NOMO-1 (cell line): Measurements from ENCODE around the gene RFX2.

Source experiments
- DNase-seq, 2 experiments: peaks; one replicate each; lab custom pipeline; 2025; ENCODE audit not compliant: unreplicated experiment in 2 of 2; lab: John Stamatoyannopoulos, UW

Gene RFX2

GRCh38 chr19:5959260-5960004, 150.9 kb downstream of the RFX2 start:
- DNase-seq: no peak

DNA sequence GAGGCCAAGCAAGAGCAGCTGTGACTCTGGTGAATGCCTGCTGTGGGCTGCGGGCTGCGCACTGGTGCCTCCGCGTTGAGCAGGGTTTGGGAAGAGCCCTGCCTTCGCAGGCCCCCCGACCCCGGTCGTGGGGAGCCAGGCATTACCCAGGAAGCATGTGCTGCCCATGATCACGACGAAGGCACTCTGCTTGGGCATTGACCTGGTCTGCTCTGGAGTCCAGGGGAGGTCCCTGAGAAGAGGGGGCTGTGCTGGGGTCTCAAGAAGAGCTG, 151.5 kb downstream of the RFX2 start:
- DNase-seq: no peak

DNA sequence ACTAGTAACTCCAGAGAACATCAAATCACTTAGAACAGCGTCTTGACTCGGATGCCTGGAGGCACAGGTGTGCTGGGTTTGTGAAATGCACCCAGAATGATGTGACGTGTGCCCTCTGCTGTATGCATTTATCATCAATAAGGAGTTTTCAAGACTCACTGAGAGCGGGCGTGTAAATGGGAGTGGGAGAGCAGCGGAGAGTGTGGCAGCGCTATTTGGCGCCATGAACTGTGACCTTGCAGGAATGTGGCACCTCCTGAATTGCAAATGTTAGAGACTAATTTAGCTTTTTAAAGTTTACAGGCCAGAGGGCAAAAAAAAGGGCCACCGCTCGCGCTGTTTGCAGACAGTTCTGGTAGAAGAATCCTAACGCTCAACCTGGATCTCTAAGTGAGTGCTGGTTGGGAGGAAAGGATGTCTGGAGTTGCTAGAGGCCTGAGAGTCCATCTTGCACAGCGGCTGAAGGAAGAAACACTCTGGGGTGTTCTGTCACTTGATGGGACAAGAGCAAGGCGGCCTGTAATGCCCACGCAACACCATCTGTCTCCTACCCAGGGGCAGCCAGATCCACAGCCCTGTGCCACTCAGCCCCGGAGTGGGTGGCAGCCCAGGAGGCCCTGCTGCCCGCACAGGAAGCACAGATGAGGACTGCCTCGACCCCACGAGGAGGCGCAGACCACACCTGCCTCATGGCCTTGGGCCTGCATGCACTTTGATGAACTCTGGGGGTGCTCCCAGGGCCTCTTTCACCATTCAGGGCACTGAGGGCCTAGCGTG, 152.0 kb downstream of the RFX2 start:
- no peak for DNase-seq

- no peak for DNase-seq
These were observed 153.1 kb downstream of the RFX2 start for GRCh38 chr19:5957170-5957569.

DNA sequence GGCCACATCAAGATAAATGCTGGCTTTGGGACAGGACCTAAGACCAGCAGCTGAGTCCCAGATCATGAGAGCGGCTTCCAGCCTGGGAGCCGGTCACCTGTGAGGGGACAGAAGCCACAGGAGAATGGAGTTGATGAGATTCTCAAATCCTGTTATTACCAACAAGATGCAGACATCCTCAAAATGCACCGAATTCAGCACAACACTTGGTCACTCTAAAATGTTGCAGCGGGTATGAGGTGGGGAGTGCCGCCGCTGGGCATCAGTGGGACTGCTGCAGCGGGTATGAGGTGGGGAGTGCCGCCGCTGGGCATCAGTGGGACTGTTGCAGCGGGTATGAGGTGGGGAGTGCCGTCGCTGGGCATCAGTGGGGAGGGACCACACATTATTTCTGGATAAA, 153.6 kb downstream of the RFX2 start:
- no peak for DNase-seq

- DNase-seq: no peak
These were observed 154.0 kb downstream of the RFX2 start for GRCh38 chr19:5956323-5956722.

GRCh38 chr19:5955636-5955935, 154.7 kb downstream of the RFX2 start:
- no peak for DNase-seq

DNA sequence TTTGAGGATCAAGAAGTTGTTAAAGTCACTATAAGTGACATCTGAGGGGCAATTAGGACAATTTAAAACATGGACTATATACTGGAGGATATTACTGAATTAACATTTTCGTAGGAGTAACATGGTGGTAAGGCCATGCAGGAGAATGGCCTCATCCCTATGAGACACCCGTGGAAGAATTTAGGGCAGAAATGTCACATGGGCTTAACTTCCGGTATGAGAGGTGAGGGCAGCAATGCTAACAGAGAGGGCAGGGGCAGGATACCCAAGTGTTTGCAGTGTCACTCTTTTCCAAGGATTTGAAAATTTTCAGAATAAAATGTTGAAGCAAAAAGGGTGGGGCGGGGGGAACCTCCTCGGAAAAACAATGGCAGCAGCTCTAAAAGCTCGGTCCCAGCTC, 156.0 kb downstream of the RFX2 start:
- no peak for DNase-seq

DNA sequence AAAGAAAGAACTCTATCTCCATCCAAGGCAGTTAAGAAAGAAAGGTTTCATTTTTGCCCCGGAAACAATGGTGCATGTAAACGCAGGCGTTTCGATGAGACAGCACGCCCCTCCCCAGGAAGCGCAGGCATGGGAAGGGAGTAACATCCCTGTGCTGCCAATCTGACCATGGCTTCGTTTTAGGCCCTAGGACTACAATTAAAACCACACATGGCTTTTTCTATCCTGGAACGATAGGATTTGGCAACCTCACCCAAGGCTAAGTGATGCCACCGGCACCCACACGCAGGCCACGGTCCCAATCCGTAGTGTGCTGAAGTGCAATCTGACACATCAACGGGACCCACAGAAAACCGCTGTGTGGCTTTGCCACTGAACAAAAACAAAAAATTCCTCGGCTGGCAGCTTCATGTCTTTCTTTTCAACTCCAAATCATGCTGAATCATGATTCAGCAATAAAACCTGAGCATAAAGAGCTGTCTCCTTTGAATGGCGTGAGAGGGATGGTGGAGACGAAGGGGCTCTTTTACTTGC, 156.6 kb downstream of the RFX2 start:
- DNase-seq: no peak

GRCh38 chr19:5953030-5953589, 157.2 kb downstream of the RFX2 start:
- DNase-seq: peak in 1 of 2 experiments; percentile 2

- DNase-seq: no peak
These were observed 157.9 kb downstream of the RFX2 start for GRCh38 chr19:5952193-5953029.

DNA sequence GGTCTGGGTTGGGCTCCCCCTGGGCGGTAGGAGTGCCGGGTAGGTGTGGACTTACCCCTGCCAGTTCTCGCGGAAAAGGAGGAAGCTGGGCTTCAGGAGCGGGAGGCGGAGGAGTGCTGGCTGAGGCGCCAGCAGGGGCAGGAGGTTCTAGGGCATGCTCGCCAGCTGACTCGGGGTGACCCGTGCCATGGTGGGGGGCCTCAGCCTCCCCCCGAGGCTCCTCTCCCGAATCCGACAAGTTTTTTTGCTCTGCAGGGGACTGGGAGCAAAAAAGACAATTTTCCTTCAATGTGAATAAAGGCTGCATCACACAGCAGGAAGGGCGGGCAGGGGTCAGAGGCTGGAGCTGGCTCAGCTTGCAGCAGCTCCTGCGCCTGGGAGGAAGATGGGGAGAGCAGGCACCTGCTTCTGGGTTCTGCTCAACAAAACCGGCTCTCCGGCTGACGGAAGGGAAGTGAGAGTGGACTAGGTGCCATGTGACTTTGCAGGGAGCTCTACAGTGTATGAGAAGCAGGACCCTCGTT, 158.9 kb downstream of the RFX2 start:
- DNase-seq: peak; percentile 15 to 45

DNA sequence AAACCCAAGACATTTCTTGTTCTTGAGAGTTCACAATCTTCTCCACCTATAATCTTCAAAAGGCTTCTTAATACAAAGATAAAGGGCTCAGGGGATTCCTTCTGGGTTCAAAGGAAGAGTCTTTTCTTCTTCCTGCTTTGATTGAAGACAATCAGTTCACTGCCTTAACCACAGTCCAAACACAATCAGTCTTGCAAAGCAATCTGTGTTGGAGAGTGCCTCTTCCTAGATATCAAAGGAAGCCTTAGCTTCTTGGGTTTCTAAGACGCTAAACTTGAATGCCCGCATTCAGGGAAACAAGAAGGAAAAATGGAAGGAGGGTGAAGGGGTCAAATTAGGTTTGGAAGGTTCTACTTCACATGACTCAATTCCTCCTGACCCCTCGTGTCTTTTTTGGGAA, 159.6 kb downstream of the RFX2 start:
- DNase-seq: no peak

DNA sequence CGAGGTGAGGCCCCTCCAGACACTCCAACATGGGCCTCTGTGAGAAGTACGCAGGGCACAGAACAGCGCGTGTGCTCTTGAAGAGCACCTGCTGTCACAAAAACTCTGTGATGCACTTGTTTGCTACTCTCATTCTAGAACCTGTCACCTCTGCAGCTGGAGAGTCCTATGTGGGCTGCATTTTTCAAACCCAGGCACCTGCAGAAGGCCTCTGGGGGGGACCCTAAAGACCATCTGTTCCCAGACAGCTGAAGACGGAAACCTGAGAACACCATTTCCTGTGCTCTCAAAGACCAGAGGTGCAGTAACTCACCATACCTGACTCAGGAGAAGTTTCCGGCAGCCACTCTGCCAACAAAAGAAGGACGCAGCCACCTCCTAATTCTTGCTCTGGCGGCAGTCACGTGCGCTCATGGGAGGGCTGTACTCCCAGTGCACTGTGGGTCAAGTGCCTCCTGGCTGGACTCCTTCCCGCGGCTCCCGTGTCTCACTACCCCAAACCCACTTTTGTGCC, 160.5 kb downstream of the RFX2 start:
- no peak for DNase-seq

GRCh38 chr19:5948752-5949564, 161.3 kb downstream of the RFX2 start:
- no peak for DNase-seq

- no peak for DNase-seq
These were observed 162.9 kb downstream of the RFX2 start for GRCh38 chr19:5947435-5947834.

DNA sequence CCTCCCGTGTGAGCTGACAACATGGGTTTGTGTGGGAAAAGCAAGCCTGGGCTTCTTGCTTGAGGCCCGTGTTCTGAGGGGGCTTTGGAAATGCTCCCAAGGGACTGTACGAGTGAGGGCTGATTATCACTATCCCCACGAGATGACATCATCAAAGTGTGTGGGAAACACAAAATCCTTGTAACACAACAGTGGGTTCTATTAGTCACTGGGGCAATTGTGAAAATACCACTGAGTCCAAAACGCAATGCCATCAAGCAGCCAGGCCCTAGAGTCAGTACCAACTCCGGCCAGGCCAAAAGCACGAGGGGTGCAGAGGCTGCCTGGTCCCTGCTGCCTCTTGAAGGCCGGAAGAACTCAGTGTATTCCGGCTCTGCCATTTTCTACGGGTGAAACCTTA, 166.7 kb downstream of the RFX2 start:
- no peak for DNase-seq
